HG03159 (cell line): Measurements from ENCODE around the gene CDH4.

ENCODE experiments used
- ATAC-seq: cut with Tn5 transposase; IDR thresholded peaks from one replicate; pipeline ENCODE4 v1.9.1; 2021; ENCODE audit warnings: mild to moderate bottlenecking, moderate library complexity; ENCODE audit not compliant: unreplicated experiment

The CDH4 gene

DNA sequence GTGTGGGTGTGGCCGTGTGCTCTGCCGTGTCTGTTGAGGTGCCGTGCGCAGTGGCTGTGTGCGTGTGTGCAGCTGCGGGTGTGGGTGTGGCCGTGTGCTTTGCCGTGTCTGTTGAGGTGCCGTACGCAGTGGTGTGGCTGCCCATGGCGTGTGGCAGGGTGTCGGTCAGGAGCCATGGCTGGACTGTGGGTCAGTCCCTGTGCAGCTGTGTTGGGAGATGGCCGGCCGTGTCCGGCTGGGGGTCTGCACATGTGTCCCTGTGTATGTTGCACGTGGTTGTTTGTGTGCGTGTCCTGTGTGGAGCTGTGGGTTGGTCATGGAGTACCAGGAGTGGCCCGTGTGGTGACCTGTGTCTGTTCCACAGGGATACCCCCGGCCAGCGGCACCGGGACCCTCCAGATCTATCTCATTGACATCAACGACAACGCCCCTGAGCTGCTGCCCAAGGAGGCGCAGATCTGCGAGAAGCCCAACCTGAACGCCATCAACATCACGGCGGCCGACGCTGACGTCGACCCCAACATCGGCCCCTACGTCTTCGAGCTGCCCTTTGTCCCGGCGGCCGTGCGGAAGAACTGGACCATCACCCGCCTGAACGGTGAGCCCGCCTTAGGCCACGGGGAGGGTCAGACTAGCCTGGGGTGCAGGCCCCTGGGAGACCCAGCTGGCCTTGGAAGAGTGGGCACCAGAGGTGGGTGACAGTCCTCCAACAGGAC lies 675.9 kb downstream of the CDH4 start:
- no peak for ATAC-seq

GRCh38 chr20:61929561-61929960 lies 677.5 kb downstream of the CDH4 start:
- ATAC-seq = no peak

GRCh38 chr20:61929971-61930666 lies 678.1 kb downstream of the CDH4 start:
- ATAC-seq = no peak

GRCh38 chr20:61930776-61931475 lies 678.9 kb downstream of the CDH4 start:
- no peak for ATAC-seq

DNA sequence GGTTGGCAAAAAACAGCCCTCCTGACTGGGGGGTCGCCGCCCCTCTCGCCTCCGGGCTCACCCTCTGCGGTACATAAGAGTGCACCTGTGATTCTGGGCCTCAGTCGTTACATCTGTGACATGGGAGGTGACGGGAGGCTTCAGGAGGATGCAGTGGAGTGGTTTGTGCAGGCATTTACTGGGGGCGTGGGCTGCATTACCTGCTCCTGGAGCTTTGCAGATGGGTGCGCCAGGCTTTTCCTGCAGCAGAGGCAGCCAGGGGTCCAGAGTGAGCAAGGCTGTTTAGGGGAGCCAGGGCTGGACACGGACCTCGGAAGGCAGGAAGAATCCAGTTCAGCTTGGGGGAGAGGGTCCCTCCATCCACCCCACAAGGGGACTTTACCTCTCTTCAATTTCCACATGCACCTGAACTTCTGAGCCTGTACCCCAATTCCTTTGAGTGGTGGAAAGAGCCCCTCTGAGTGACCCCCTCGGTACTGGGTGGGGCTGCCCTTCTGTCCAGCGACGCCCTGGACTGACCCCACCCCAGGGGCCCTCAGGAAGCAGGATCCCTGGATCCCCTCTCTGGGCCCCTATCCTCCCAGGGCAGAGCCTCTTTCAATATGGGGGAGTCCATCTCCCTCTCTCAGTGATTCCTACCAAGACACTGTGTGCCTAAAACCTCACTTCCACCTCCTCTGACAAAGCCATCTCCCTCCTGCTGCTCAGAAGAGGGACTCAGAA lies 679.6 kb downstream of the CDH4 start:
- ATAC-seq = no peak

DNA sequence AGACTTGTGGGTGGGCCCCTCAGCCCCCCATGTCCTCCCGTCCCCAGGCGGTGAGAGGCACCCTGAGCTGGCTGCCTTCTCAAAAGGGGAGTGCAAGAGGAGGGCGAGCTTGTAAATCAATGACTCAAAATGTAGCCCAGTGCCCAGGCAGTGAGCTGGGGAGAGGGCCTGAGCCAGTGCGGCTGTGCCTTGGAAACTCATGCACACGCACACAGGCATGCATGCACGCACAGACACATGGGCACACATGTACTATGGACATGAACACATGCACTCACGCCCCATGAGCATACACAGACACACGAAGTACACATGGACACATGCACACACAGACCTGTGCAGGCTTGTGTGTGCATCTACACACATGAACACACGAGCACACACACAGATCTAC lies 680.1 kb downstream of the CDH4 start:
- ATAC-seq = no peak

DNA sequence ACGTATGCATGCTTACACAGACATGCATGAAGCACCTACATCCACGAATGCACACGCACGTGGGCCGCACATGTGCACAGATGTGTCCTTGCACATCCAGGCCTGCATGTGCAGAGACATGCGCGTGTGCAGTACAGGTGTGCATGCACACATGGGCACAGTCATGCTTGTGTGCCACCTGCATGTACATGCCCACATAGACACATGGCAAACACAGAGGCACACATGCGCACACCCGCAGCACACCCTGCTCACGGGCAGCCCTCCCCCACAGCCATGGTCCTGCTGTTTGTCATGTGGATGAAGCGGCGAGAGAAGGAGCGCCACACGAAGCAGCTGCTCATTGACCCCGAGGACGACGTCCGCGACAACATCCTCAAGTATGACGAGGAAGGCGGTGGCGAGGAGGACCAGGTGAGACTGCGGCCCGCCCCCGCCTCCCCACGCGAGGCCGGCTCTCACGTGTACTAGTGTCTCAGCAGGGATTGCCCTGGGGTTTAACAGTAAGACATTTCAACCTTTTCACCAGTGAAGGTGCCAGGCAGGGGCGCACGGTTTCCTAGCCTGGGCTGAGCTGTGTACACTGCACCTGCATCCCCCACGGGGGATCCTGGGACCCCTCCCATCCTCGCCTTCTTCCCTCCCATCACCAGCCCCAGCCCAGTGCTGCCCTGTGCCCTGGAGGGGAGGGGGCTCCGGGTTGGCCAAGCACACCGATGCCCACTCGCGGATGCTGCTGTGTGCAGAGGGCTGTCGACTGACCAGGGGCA lies 680.8 kb downstream of the CDH4 start:
- ATAC-seq = no peak

GRCh38 chr20:61933481-61933950 lies 681.5 kb downstream of the CDH4 start:
- no peak for ATAC-seq

- ATAC-seq = no peak
Observed at GRCh38 chr20:61933951-61934715, 682.1 kb downstream of the CDH4 start.

- ATAC-seq = no peak
Observed at GRCh38 chr20:61934716-61935530, 682.9 kb downstream of the CDH4 start.

GRCh38 chr20:61935926-61936700 lies 684.1 kb downstream of the CDH4 start:
- ATAC-seq = no peak

- ATAC-seq = no peak
Observed at GRCh38 chr20:61936701-61937131, 684.7 kb downstream of the CDH4 start.

DNA sequence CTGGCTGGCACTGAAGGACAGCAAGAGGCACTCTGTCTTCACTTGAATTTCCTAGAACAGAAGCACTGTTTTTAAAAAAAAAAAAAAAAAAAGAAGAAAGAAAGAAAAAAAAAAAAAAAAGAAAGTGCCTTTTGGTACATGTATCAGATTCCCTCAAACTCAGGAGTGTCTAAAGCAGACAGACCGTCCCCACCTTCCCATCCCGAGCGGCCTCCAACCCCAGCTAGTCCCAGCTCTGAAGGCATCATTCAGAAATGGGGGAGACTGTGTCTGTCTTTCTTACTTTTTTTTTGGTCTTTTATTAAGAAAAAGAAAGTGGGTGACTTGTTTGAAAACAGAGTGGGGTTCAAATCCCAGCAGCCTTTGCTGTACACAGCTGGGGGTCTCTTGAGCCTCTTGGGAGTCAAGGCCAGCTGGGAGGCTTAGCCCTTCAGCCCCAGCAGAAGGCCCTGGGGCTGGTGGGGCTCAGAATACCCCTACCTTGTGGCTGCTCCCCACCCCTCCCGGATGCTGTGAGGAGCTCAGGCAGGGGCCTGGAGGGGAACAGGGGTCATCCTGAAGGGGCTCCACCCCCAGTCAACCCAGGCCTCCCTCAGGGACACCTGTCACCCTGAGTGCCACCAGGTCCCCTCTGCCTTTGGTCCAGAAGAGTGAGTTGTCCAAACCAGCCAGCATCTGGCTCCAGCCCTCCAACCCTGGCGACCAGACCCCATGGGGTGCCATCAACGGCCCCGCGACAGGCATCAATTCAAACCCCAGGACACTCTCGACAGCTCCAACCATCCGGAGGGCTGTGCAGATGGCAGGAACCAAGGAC lies 685.3 kb downstream of the CDH4 start:
- ATAC-seq = no peak

- no peak for ATAC-seq
Observed at GRCh38 chr20:61937963-61938838, 686.1 kb downstream of the CDH4 start.

- ATAC-seq = no peak
Observed at GRCh38 chr20:61938839-61939690, 687.0 kb downstream of the CDH4 start.
